Myocyte (in vitro differentiated cells): ENCODE measurements around the gene UCHL5. TPM values are rescaled to one million over a fixed set of nuclear protein-coding genes. Genes with fewer than 3 reads are reported as not detected.
"Not testable (repeated sequence)": the region's sequence is repeated elsewhere in the genome, so short reads cannot be mapped to it uniquely, and the experiment has no call there.

Experiments
- DNase-seq: peaks from one replicate; pipeline ENCODE4 v3.0.0-alpha.2; 2012; ENCODE audit warnings: low read depth
- total RNA-seq: library from RNA; depleted of rRNA; stranded (reverse); fragments of >200 nt; gene quantifications from 2 replicates; pipeline ENCODE4 v1.2.3, GENCODE V29; 2014

UCHL5 gene
- total RNA-seq, 1 donor from 2014 or later = 48.3 TPM

DNA sequence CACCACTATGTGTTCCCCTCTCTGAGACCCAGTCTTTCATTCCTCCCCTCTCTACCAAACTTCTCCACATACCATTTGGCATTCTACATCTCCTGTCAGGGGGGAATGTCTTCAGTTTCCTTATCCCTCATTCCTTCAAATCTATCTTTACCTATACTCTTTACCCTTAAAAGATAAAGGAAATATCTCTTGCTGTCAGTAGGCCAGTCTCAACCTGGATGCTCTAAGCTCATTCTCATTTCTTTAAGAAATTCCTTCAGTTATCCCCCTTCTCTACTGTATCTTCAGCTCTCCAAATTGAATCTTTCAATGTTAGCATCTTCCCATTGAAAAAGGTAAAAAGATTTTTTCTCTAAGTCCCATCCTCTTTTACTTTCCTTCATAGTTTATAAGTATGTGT, 6.8 kb upstream of the UCHL5 start:
- DNase-seq = no peak

GRCh38 chr1:193062698-193063463, 3.7 kb upstream of the UCHL5 start:
- no peak for DNase-seq

DNA sequence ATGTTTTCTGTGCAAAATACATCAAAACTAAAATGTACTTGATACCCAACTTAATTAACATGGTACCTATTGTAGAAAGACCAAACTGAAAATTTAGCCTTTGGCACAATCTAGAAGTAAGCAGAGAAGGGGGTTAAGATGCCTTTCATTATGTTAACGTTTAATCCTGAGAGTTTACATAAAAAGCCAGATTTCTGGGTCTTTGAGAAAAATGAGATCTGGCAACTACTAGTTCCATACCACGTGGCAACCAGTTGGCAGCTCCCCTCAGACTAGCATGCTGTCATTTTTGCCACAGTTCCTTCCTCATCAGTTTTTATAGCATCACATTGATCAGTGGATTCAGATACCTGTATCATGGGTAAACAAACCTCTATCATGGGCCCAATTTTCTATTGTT, 1.8 kb upstream of the UCHL5 start:
- peak; percentile 16 for DNase-seq

DNA sequence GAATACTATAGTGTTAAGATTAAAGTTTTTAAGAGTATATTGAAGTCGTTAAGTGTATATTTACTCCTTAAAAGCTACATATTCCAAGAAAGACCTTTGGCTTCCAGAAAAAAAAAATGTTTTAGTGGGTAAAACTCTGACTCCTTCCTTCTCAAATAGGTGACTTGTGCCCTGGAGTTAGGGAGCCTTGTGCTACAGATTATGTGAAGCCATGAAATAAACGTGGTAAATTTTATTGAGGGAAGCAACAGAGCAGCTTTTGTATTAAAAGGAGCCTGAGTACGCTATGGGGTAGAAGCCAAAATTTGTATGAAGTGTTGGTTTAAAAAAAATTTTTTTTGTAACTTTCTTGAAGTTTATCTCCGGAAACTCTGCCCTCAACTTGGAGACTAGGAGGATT, 1.2 kb upstream of the UCHL5 start:
- DNase-seq = peak; percentile 12

GRCh38 chr1:193060115-193060403, 899 bp upstream of the UCHL5 start:
- no peak for DNase-seq

DNA sequence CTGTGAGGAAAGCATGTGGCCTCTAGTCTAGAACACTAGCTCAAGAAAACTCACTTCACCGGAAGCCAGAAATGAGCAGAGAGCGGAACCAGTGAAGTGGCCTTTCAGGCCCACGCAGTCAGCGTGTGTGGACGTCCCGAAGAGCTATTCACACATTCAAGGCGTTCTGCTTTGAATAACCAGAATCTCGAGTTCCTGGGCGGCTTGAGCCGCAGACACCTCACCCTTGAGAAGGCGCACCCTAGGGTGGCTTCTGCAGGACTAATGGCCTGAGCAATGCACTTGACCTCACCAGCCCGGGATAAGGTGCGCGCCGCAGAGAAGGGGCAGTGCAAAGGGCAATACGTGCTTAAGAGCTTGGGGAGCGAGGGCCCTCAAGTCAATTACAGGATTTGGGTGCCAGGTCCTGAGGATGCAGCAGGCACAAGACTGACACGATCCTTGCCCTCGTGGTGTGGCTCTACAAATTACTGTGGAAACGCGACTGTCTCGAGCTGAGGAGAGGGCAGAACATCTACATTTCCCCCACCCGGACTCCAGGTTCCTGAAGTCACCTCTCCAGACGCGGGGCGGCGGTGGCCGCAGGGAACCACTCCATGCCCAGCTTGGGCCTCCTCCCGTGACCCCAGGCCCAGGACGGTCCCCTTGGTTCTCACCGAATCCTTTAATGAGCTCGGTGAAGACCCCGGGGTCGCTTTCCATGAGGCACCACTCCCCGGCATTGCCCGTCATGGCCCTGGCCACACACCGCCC, 455 bp downstream of the UCHL5 start:
- peak; percentile 50 for DNase-seq

DNA sequence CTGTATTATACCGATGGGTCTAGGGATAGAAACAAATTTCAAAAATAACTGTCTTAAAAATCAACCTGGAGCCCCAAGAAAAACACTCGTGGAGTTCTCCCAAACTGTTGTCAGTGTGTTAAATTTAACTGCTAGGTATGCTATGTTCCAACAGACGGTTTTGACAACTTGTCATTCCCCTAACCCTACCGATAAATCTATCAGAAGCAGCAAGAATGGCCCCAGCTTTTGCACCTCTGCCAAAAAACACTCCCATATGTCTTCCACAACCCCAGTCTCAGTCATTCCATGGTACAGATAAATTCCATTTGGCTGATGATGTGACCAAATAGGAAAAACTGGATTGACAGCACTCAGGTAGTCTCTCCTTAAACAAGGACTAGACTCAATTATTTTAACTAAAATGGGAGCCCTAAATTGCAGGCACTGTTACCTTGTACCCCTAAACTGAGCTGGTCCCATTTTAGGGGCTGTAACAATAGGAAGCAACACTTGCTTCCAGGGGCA, 4.9 kb downstream of the UCHL5 start:
- DNase-seq = no peak

GRCh38 chr1:193048913-193049312, 10.2 kb downstream of the UCHL5 start:
- DNase-seq = not testable (repeated sequence)

DNA sequence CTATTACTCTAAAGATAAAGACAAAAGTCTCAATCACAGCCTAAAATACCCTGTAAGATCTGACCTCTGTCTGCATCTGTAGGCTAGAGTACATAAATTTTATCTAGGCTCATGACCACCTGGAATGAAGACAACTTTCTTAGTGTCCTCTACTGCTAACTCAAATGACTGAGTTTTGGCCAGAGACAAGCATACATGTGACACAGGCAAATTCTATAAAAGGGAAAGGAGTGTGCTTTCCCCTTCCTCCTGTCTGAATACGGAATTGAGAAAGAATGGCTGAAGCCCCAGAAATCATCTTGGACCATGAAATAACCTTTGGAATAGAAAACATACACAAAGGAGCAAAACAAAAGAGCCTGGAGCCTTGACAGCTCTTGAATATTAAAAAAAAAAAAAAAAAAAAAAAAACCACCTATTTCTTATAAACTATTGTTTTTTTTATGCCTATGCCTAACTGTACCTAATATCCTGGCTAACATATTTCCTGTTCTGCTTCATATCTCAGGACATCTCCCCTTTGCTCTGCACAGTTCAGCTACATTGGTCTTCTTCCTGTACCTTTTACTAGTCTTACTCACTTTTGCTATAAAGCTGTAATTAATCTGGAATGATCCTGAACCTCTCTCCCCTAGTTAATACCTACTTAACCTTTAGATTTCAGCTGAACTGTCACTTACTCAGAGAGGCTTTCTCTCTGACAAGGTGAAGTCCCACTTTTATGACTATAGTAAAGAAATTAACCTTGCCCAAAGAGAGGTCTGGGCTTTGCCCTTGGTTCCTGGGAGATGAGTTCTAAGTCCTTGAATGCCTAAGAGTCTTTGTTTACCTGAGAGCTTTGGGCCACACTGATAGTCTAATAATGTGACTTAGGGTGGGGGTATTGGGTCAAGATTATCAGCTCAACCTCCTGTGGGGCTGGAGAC, 16.1 kb downstream of the UCHL5 start:
- no peak for DNase-seq

DNA sequence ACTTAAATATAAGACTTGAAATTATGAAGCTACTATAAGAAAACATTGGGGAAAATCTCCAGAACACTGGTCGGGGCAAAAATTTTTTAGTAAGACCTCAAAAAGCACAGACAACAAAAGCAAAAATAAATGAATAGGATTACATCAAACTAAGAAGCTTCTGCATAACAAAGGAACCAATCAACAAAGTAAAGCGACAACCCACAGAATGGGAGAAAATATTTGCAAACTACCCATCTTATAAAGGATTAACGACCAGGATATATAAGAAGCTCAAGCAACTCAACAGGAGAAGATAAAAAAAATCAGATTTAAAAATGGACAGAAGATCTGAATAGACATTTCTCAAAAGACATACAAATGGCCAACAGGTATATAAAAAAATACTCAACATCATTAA, 19.1 kb downstream of the UCHL5 start:
- DNase-seq = no peak

GRCh38 chr1:193036337-193037047, 22.7 kb downstream of the UCHL5 start:
- no peak for DNase-seq

GRCh38 chr1:193033610-193034009, 25.6 kb downstream of the UCHL5 start:
- no peak for DNase-seq

DNA sequence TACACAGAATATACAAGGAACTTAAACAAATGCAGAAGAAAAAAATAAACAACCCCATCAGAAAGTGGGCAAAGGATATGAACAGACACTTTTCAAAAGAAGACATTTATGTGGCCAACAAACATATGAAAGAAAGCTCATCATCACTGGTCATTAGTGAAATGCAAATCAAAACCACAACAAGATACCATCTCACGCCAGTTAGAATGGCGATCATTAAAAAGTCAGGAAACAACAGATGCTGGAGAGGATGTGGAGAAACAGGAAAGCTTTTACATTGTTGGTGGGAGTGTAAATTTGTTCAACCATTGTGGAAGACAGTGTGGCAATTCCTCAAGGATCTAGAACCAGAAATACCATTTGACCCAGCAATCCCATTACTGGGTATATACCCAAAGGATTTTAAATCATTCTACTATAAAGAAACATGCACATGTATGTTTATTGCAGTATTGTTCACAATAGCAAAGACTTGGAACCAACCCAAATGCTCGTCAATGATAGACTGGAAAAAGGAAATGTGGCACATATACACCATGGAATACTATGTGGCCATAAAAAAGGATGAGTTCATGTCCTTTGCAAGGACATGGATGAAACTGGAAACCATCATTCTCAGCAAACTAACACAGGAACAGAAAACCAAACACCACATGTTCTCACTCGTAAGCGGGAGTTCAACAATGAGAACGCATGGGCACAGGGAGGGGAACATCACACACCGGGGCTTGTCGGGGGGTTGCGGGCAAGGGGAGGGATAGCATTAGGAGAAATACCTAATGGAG, 26.3 kb downstream of the UCHL5 start:
- DNase-seq = not testable (repeated sequence)

DNA sequence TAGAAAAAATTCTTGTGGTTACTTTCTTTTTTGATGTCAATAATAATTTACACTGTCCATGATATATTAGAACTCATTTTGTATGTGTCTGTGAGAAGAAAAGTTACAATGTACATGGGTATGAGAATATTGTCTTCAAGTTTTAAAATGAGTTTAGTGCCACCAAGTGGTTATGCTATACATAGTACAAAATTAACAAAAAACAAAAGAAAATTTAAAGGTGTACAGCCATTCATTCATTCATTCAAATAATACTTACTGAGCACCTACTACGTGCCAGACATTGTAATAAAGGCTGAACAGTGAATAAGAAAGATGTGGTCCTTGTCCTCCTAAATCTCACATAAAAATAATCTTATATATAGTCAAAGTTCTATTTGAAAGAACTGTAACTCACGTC, 27.7 kb downstream of the UCHL5 start:
- DNase-seq = peak; percentile 11

DNA sequence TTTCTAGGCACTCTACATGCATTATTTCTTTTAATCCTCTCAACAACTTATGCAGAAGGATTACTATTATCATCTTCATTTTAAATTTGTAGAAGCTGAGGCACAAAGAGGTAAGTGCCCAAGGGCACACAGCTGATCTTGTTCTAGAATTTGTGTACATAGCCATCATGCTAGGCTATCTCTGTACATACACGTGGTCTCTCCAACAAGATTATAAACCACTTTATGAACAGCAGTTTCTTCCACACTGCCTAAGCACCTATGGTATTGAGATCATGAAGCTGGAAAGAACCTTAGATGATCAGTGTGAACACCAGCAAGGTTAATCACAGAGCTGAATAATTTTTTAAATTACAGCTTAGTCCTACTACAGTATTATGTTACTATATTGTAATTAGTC, 28.9 kb downstream of the UCHL5 start:
- no peak for DNase-seq

DNA sequence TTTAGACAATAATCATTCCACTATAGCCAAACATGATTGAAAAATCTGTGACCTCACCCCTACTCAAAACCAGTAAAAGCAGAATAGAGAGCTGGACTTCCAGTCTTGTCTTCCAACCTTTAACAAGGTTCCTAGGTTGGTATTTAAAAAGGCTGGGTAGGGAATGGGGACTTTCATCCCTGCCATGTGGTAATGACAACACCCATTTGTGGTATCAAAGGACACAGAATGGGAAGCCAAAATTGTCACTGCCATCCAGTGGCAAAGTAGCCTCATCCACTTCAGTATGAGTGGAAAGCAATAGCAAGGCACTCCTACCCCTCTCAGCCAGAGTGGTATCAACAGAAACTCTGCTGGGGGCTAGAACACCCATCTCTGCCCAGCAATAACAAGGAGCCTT, 33.9 kb downstream of the UCHL5 start:
- peak; percentile 40 for DNase-seq

- DNase-seq = peak; percentile 69
Measured at GRCh38 chr1:193019442-193020026, 39.6 kb downstream of the UCHL5 start.

DNA sequence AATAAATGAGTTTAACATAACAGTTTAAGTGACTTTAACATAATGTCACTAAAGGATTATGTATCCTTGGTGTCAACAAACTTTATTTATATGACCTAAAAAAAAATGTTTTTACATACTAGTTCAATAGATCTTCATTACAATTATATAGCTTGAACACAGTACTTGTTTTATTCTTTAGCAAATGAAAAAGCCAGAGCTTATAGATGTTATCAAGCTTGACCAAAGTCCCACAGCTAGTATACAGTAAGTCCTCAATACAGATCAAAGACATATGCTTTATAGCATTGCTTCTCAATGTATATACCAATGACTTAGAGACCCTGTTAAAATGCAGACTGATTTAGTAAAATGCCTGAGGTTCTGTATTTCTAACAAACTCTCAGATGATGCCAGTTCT, 42.4 kb downstream of the UCHL5 start:
- DNase-seq = no peak

- DNase-seq = no peak
Measured at GRCh38 chr1:193014400-193014799, 44.8 kb downstream of the UCHL5 start.

DNA sequence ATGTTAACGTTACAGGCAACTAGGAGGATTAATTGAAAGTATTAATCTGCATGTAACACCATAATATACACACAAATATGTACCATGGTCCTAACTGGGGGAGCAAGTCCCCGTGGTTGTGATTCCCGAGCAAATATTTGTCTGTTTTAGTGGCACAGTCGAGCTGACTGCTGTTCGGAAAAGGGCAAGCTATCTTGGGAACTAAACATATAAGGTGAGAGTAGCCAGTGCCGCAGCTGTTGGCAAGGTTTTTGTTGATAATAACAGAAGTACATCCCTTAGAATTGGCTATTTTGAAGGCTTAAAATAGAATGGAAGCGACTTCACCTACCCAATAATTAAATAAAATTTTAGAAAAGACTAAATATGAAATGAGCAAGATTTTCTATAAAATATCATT, 45.5 kb downstream of the UCHL5 start:
- no peak for DNase-seq
